Stimulated activated CD4-positive, alpha-beta T cell treated with anti-CD3 and anti-CD28 coated beads, Interleukin-1b, Interleukin-23, amount 100 ng/mL, for 48 hours (primary cell): ENCODE results near the gene GUCY1A2.

Experiments
- DNase-seq: peaks from one replicate; pipeline ENCODE4 v3.0.0-alpha.2; 2020

GUCY1A2 gene

GRCh38 chr11:106998116-106998915, 20.0 kb downstream of the GUCY1A2 start:
- DNase-seq = no peak

- no peak for DNase-seq
Measured at GRCh38 chr11:106997227-106997626, 21.0 kb downstream of the GUCY1A2 start.

GRCh38 chr11:106996691-106997090, 21.6 kb downstream of the GUCY1A2 start:
- DNase-seq = no peak

GRCh38 chr11:106990331-106990730, 27.9 kb downstream of the GUCY1A2 start:
- DNase-seq = no peak

- no peak for DNase-seq
Measured at GRCh38 chr11:106989078-106989455, 29.2 kb downstream of the GUCY1A2 start.

- DNase-seq = no peak
Measured at GRCh38 chr11:106988151-106989077, 29.9 kb downstream of the GUCY1A2 start.

GRCh38 chr11:106986673-106987072, 31.6 kb downstream of the GUCY1A2 start:
- DNase-seq = no peak

- DNase-seq = no peak
Measured at GRCh38 chr11:106986261-106986660, 32.0 kb downstream of the GUCY1A2 start.

GRCh38 chr11:106983991-106984390, 34.3 kb downstream of the GUCY1A2 start:
- DNase-seq = no peak

- no peak for DNase-seq
Measured at GRCh38 chr11:106983261-106983660, 35.0 kb downstream of the GUCY1A2 start.

GRCh38 chr11:106974831-106975230, 43.4 kb downstream of the GUCY1A2 start:
- DNase-seq = no peak

GRCh38 chr11:106971864-106972263, 46.4 kb downstream of the GUCY1A2 start:
- no peak for DNase-seq

- no peak for DNase-seq
Measured at GRCh38 chr11:106969644-106970355, 48.5 kb downstream of the GUCY1A2 start.

GRCh38 chr11:106962995-106963394, 55.3 kb downstream of the GUCY1A2 start:
- no peak for DNase-seq

- DNase-seq = no peak
Measured at GRCh38 chr11:106961518-106961917, 56.8 kb downstream of the GUCY1A2 start.

GRCh38 chr11:106961048-106961447, 57.2 kb downstream of the GUCY1A2 start:
- no peak for DNase-seq

GRCh38 chr11:106959800-106960199, 58.5 kb downstream of the GUCY1A2 start:
- no peak for DNase-seq

GRCh38 chr11:106959386-106959785, 58.9 kb downstream of the GUCY1A2 start:
- no peak for DNase-seq

- DNase-seq = no peak
Measured at GRCh38 chr11:106958517-106959248, 59.6 kb downstream of the GUCY1A2 start.

- no peak for DNase-seq
Measured at GRCh38 chr11:106957030-106957482, 61.2 kb downstream of the GUCY1A2 start.

- no peak for DNase-seq
Measured at GRCh38 chr11:106950067-106950491, 68.2 kb downstream of the GUCY1A2 start.

- DNase-seq = no peak
Measured at GRCh38 chr11:106943089-106943488, 75.2 kb downstream of the GUCY1A2 start.
